HG03521 (cell line): ENCODE measurements around the gene TRIM4.
"Not testable (repeated sequence)": the region's sequence is repeated elsewhere in the genome, so short reads cannot be mapped to it uniquely, and the experiment has no call there.

Experiments
- ATAC-seq: cut with Tn5 transposase; IDR thresholded peaks from one replicate; pipeline ENCODE4 v1.9.1; 2021; ENCODE audit warnings: mild to moderate bottlenecking, moderate library complexity; ENCODE audit not compliant: unreplicated experiment

Gene TRIM4

GRCh38 chr7:99923200-99923599 is 3.9 kb upstream of the TRIM4 start:
- no peak for ATAC-seq

GRCh38 chr7:99920149-99920548 is 819 bp upstream of the TRIM4 start:
- no peak for ATAC-seq

GRCh38 chr7:99919814-99920112 is 433 bp upstream of the TRIM4 start:
- ATAC-seq, result no peak

GRCh38 chr7:99910976-99911375 is 8.4 kb downstream of the TRIM4 start:
- no peak for ATAC-seq

GRCh38 chr7:99901581-99901980 is 17.7 kb downstream of the TRIM4 start:
- ATAC-seq, result no peak

- ATAC-seq, result no peak
Observed at GRCh38 chr7:99899830-99900519, 19.4 kb downstream of the TRIM4 start.

GRCh38 chr7:99898836-99899235 is 20.5 kb downstream of the TRIM4 start:
- no peak for ATAC-seq

GRCh38 chr7:99898023-99898357 is 21.3 kb downstream of the TRIM4 start:
- no peak for ATAC-seq

GRCh38 chr7:99897322-99898022 is 21.9 kb downstream of the TRIM4 start:
- no peak for ATAC-seq

GRCh38 chr7:99894738-99895137 is 24.6 kb downstream of the TRIM4 start:
- no peak for ATAC-seq

- no peak for ATAC-seq
Observed at GRCh38 chr7:99893280-99893679, 26.1 kb downstream of the TRIM4 start.

- not testable (repeated sequence) for ATAC-seq
Observed at GRCh38 chr7:99890348-99890747, 29.0 kb downstream of the TRIM4 start.

GRCh38 chr7:99888366-99888765 is 31.0 kb downstream of the TRIM4 start:
- not testable (repeated sequence) for ATAC-seq

GRCh38 chr7:99881370-99881769 is 38.0 kb downstream of the TRIM4 start:
- ATAC-seq, result no peak

GRCh38 chr7:99876933-99877332 is 42.4 kb downstream of the TRIM4 start, which contains the start of gene OR2AE1:
OR2AE1 (minus strand) TSS chr7:99877033; CDS start chr7:99877033, 0 bp downstream.
- ATAC-seq, result no peak

- ATAC-seq, result no peak
Observed at GRCh38 chr7:99876491-99876890, 42.8 kb downstream of the TRIM4 start.

GRCh38 chr7:99868246-99868645 is 51.1 kb downstream of the TRIM4 start:
- ATAC-seq, result no peak

GRCh38 chr7:99867477-99867876 is 51.9 kb downstream of the TRIM4 start:
- ATAC-seq, result not testable (repeated sequence)

- no peak for ATAC-seq
Observed at GRCh38 chr7:99863847-99864440, 55.4 kb downstream of the TRIM4 start.

GRCh38 chr7:99860281-99861127 is 58.8 kb downstream of the TRIM4 start:
- no peak for ATAC-seq

- no peak for ATAC-seq
Observed at GRCh38 chr7:99855236-99855635, 64.1 kb downstream of the TRIM4 start.
